Measurements from ENCODE around the gene CIDEC.
A peak's percentile ranks its signal among the peaks of the same experiment; 100 is the strongest.

CIDEC gene

GRCh38 chr3:9879830-9880549, at the start of gene CIDEC:
CIDEC (minus strand) TSS chr3:9880253; CDS start chr3:9878486, 1,767 bp downstream.
- DNase-seq, result no peak
- intact Hi-C loops (cut with DNase I), result no loop called here

GRCh38 chr3:9928158-9928557, 48.1 kb upstream of the CIDEC start:
- peak in 1 of 10 donors; percentile 81 for DNase-seq
- intact Hi-C loops (cut with DNase I), result no loop called here

GRCh38 chr3:9918261-9919038, 38.4 kb upstream of the CIDEC start:
- DNase-seq, result peak in 1 of 10 donors; percentile 62
- intact Hi-C loops (cut with DNase I), result no loop called here

- peak in 1 of 10 donors; percentile 70 for DNase-seq
- intact Hi-C loops (cut with DNase I), result no loop called here
Observed at GRCh38 chr3:9917820-9918219, 37.8 kb upstream of the CIDEC start.

GRCh38 chr3:9916734-9917680, 37.0 kb upstream of the CIDEC start, which contains the start of gene IL17RC:
IL17RC (plus strand) TSS chr3:9917098; CDS start chr3:9917316, 218 bp downstream.
- peak; percentile 52 to 96 (median 78) for DNase-seq
- intact Hi-C loops (cut with DNase I), result no loop called here

- intact Hi-C loops (cut with DNase I), result no loop called here
- DNase-seq, result no peak
Observed at GRCh38 chr3:9916346-9916733, 36.3 kb upstream of the CIDEC start.

GRCh38 chr3:9915254-9916141, 35.4 kb upstream of the CIDEC start:
- intact Hi-C loops (cut with DNase I), result no loop called here
- DNase-seq, result peak; percentile 53 to 96 (median 72)

- no peak for DNase-seq
- intact Hi-C loops (cut with DNase I), result no loop called here
Observed at GRCh38 chr3:9914559-9915253, 34.7 kb upstream of the CIDEC start.

- intact Hi-C loops (cut with DNase I), result no loop called here
- DNase-seq, result no peak
Observed at GRCh38 chr3:9914011-9914410, 34.0 kb upstream of the CIDEC start.

GRCh38 chr3:9913601-9914000, 33.5 kb upstream of the CIDEC start:
- intact Hi-C loops (cut with DNase I), result no loop called here
- no peak for DNase-seq

GRCh38 chr3:9912294-9912935, 32.4 kb upstream of the CIDEC start:
- no peak for DNase-seq

GRCh38 chr3:9911863-9912262, 31.8 kb upstream of the CIDEC start:
- intact Hi-C loops (cut with DNase I), result no loop called here
- no peak for DNase-seq

More at GRCh38 chr3:9912294-9912935, 32.4 kb upstream of the CIDEC start:
- intact Hi-C loops (cut with DNase I), result no loop called here

- no peak for DNase-seq
- intact Hi-C loops (cut with DNase I), result no loop called here
Observed at GRCh38 chr3:9909221-9910013, 29.4 kb upstream of the CIDEC start.

GRCh38 chr3:9908286-9908685, 28.2 kb upstream of the CIDEC start:
- no peak for DNase-seq
- intact Hi-C loops (cut with DNase I), result no loop called here

GRCh38 chr3:9906480-9906879, 26.4 kb upstream of the CIDEC start:
- intact Hi-C loops (cut with DNase I), result no loop called here
- no peak for DNase-seq

- intact Hi-C loops (cut with DNase I), result no loop called here
- DNase-seq, result no peak
Observed at GRCh38 chr3:9903904-9904303, 23.9 kb upstream of the CIDEC start.

- intact Hi-C loops (cut with DNase I), result no loop called here
- DNase-seq, result no peak
Observed at GRCh38 chr3:9903238-9903624, 23.2 kb upstream of the CIDEC start.

All from posterior cingulate gyrus (tissue), 11 donors.